Neural cell (in vitro differentiated cells): ENCODE data around the gene ITPRID1. TPM values are rescaled to one million over a fixed set of nuclear protein-coding genes. Genes with fewer than 3 reads are reported as not detected.

Source experiments
- H2AFZ ChIP-seq: fragments of 200-600, 300-800 bp; sonication (generic), shearing (Covaris generic); 2 replicates; pipeline ENCODE4 v1.6.0; 2014; ENCODE audit warnings: low read depth, mild to moderate bottlenecking, antibody characterized with exemption, low read length, moderate library complexity
- H3F3A ChIP-seq: fragments of 200-600 bp; shearing (Covaris generic); 2 replicates; pipeline ENCODE4 v1.6.1; 2016; ENCODE audit warnings: mild to moderate bottlenecking, moderate library complexity, mixed read lengths, antibody characterized with exemption, low read length; ENCODE audit not compliant: insufficient read depth, poor library complexity, severe bottlenecking
- H3K27ac ChIP-seq: fragments of 200-600, 300-800 bp; sonication (generic), shearing (Covaris generic); 2 replicates; pipeline ENCODE4 v1.5.1; 2014; ENCODE audit warnings: mild to moderate bottlenecking, low read length, moderate library complexity
- H3K27me3 ChIP-seq: fragments of 300-800, 200-600 bp; sonication (generic), shearing (Covaris generic); 2 replicates; pipeline ENCODE4 v1.6.0; 2014; ENCODE audit warnings: mild to moderate bottlenecking, low read depth, low read length, moderate library complexity; ENCODE audit not compliant: insufficient read depth
- H3K36me3 ChIP-seq: fragments of 300-800, 200-600 bp; sonication (generic), shearing (Covaris generic); 2 replicates; pipeline ENCODE4 v1.5.1; 2014; ENCODE audit warnings: mild to moderate bottlenecking, antibody characterized with exemption, low read length, moderate library complexity; ENCODE audit not compliant: insufficient read depth
- H3K4me2 ChIP-seq: fragments of 300-800, 200-600 bp; sonication (generic), shearing (Covaris generic); 2 replicates; pipeline ENCODE4 v1.6.0; 2014; ENCODE audit warnings: mild to moderate bottlenecking, low read length
- H3K4me3 ChIP-seq: fragments of 300-800, 200-600 bp; sonication (generic), shearing (Covaris generic); 2 replicates; pipeline ENCODE4 v1.5.1; 2014; ENCODE audit warnings: mild to moderate bottlenecking, low read length, moderate library complexity
- H3K79me2 ChIP-seq: fragments of 200-600 bp; shearing (Covaris generic); replicated peaks from 2 replicates; pipeline ENCODE4 v1.6.0; 2014; ENCODE audit warnings: mild to moderate bottlenecking, low read length, moderate library complexity; ENCODE audit not compliant: insufficient read depth
- H3K9ac ChIP-seq: fragments of 300-800, 200-600 bp; sonication (generic), shearing (Covaris generic); 2 replicates; pipeline ENCODE4 v1.6.1; 2016; ENCODE audit warnings: mild to moderate bottlenecking, low read length, mixed read lengths
- H3K9me2 ChIP-seq: fragments of 200-600 bp; shearing (Covaris generic); 2 replicates; pipeline ENCODE4 v1.6.1; 2016; ENCODE audit warnings: mild to moderate bottlenecking, low read length, mixed read lengths; ENCODE audit not compliant: insufficient read depth
- H3K9me3 ChIP-seq: fragments of 200-600, 300-800 bp; sonication (generic), shearing (Covaris generic); 2 replicates; pipeline ENCODE4 v1.6.1; 2016; ENCODE audit warnings: mild to moderate bottlenecking, mixed run types, low read length, moderate library complexity, mixed read lengths
- H4K20me1 ChIP-seq: fragments of 200-600 bp; shearing (Covaris generic); 2 replicates; pipeline ENCODE4 v1.6.1; 2016; ENCODE audit warnings: mild to moderate bottlenecking, mixed run types; ENCODE audit not compliant: insufficient read depth
- EP300 ChIP-seq: fragments of 450-650 bp; conservative IDR thresholded peaks from 2 replicates; pipeline ENCODE4 v1.6.1; 2014; ENCODE audit warnings: antibody characterized with exemption, mild to moderate bottlenecking, moderate library complexity; ENCODE audit not compliant: poor library complexity, severe bottlenecking
- EZH2 ChIP-seq: fragments of 200-600, 300-800 bp; shearing (Covaris generic), sonication (generic); IDR thresholded peaks from 2 replicates; pipeline ENCODE4 v1.6.1; 2014; ENCODE audit warnings: antibody characterized with exemption, low read length, borderline replicate concordance, mild to moderate bottlenecking; ENCODE audit not compliant: insufficient read depth, poor library complexity, severe bottlenecking
- MXI1 ChIP-seq: fragments of 450-650 bp; conservative IDR thresholded peaks from 2 replicates; pipeline ENCODE4 v1.6.1; 2014; ENCODE audit warnings: antibody characterized with exemption, mild to moderate bottlenecking; ENCODE audit not compliant: poor library complexity, severe bottlenecking
- POLR2AphosphoS5 ChIP-seq: IDR thresholded peaks from 2 replicates; pipeline ENCODE4 v1.6.1; 2012
- RAD21 ChIP-seq: fragments of 450-650 bp; conservative IDR thresholded peaks from 2 replicates; pipeline ENCODE4 v1.6.1; 2014; ENCODE audit warnings: antibody characterized with exemption, mild to moderate bottlenecking, moderate library complexity
- SMC3 ChIP-seq: fragments of 450-650 bp; conservative IDR thresholded peaks from 2 replicates; pipeline ENCODE4 v1.6.1; 2014; ENCODE audit warnings: antibody characterized with exemption, mild to moderate bottlenecking, moderate library complexity; ENCODE audit not compliant: poor library complexity
- TAF1 ChIP-seq: IDR thresholded peaks from 2 replicates; pipeline ENCODE4 v1.6.1; 2012; ENCODE audit warnings: low read depth
- polyA plus RNA-seq: library from polyadenylated mRNA; depleted of rRNA; stranded (reverse); fragments of >200 nt; gene quantifications from 2 replicates; pipeline ENCODE4 v1.2.3, GENCODE V29; 2014
- TF ChIP-seq, protein P1 (sequence below): fragments of 450-650 bp; IDR thresholded peaks from 2 replicates; pipeline ENCODE4 v1.5.1; 2014; ENCODE audit warnings: antibody characterized with exemption, mild to moderate bottlenecking, moderate library complexity; ENCODE audit not compliant: poor library complexity, severe bottlenecking
- TF ChIP-seq, protein P2 (sequence below): IDR thresholded peaks from 2 replicates; pipeline ENCODE4 v1.6.1; 2012; ENCODE audit warnings: borderline replicate concordance

ITPRID1 gene
- polyA plus RNA-seq, 1 donor from 2014 or later, result not detected

DNA sequence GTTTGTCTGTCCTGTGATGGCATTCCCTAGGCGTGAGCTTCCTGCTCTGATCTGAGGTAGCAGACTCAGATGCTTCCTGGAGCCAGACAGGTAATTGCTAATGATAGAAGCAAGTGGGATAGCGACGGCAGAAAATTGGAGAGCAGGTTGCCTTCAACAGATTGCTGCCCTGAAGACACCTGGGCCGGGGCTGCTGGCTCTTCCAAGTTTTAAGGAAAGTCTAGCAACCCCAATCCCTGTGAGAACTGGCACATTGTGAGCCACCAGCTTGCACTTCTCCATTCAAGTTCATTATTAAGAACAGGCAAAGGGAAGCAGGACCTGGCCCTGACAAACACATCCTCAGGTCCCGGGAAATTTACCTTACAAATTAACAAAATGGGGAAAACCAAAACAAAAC, 50.8 kb downstream of the ITPRID1 start:
- Histone ChIP-seq H3K79me2 (no peaks in the 10 kb centered on the region), H3K9ac (no peak overlapping the region), H3K27ac (no peak overlapping the region), H3K9me2 (no peaks in the 10 kb centered on the region), H3K4me3 (no peak overlapping the region), H3K9me3 (no peaks in the 10 kb centered on the region), H3K4me2 (no peak overlapping the region), H3F3A (no peaks in the 10 kb centered on the region), H3K27me3 (no peaks in the 10 kb centered on the region), H2AFZ (no peak overlapping the region), H4K20me1 (no peaks in the 10 kb centered on the region), H3K36me3 (no peaks in the 10 kb centered on the region)
- TF ChIP-seq MXI1 (no peak), TAF1 (no peak), EP300 (no peak), EZH2 (no peak), RAD21 (no peak), SMC3 (no peak), POLR2AphosphoS5 (no peak)
- TF ChIP-seq, protein P1, sequence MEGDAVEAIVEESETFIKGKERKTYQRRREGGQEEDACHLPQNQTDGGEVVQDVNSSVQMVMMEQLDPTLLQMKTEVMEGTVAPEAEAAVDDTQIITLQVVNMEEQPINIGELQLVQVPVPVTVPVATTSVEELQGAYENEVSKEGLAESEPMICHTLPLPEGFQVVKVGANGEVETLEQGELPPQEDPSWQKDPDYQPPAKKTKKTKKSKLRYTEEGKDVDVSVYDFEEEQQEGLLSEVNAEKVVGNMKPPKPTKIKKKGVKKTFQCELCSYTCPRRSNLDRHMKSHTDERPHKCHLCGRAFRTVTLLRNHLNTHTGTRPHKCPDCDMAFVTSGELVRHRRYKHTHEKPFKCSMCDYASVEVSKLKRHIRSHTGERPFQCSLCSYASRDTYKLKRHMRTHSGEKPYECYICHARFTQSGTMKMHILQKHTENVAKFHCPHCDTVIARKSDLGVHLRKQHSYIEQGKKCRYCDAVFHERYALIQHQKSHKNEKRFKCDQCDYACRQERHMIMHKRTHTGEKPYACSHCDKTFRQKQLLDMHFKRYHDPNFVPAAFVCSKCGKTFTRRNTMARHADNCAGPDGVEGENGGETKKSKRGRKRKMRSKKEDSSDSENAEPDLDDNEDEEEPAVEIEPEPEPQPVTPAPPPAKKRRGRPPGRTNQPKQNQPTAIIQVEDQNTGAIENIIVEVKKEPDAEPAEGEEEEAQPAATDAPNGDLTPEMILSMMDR, result no peak
- TF ChIP-seq, protein P2, sequence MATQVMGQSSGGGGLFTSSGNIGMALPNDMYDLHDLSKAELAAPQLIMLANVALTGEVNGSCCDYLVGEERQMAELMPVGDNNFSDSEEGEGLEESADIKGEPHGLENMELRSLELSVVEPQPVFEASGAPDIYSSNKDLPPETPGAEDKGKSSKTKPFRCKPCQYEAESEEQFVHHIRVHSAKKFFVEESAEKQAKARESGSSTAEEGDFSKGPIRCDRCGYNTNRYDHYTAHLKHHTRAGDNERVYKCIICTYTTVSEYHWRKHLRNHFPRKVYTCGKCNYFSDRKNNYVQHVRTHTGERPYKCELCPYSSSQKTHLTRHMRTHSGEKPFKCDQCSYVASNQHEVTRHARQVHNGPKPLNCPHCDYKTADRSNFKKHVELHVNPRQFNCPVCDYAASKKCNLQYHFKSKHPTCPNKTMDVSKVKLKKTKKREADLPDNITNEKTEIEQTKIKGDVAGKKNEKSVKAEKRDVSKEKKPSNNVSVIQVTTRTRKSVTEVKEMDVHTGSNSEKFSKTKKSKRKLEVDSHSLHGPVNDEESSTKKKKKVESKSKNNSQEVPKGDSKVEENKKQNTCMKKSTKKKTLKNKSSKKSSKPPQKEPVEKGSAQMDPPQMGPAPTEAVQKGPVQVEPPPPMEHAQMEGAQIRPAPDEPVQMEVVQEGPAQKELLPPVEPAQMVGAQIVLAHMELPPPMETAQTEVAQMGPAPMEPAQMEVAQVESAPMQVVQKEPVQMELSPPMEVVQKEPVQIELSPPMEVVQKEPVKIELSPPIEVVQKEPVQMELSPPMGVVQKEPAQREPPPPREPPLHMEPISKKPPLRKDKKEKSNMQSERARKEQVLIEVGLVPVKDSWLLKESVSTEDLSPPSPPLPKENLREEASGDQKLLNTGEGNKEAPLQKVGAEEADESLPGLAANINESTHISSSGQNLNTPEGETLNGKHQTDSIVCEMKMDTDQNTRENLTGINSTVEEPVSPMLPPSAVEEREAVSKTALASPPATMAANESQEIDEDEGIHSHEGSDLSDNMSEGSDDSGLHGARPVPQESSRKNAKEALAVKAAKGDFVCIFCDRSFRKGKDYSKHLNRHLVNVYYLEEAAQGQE, result no peak

DNA sequence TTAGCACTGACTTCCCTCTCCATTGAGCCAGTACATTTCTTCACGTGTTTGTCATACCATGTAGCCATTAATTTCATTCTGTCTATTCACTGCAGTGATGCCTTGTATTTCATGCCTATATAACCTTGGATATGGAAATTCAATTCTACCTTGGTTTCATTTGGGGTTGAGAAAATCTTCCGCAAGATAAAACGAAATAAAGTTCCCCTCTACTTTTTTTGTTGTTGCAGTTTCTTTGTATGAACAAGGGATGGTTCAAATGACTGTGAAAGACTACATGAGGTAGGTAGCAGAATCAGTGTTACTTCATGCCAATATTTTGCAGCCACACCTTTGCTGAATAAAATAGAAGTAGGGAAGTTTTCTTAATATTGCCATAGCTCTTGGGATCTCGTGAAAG, 55.6 kb downstream of the ITPRID1 start:
- no peak overlapping the region for H3K4me2 ChIP-seq
- H3K27me3 ChIP-seq, result no peaks in the 10 kb centered on the region
- no peak overlapping the region for H2AFZ ChIP-seq
- no peaks in the 10 kb centered on the region for H3K79me2 ChIP-seq
- H3K9me3 ChIP-seq, result no peaks in the 10 kb centered on the region
- H4K20me1 ChIP-seq, result no peaks in the 10 kb centered on the region
- no peaks in the 10 kb centered on the region for H3F3A ChIP-seq
- H3K9me2 ChIP-seq, result no peaks in the 10 kb centered on the region
- no peak overlapping the region for H3K4me3 ChIP-seq
- no peaks in the 10 kb centered on the region for H3K36me3 ChIP-seq
- no peak overlapping the region for H3K9ac ChIP-seq
- TF ChIP-seq EP300, result no peak
- TF ChIP-seq EZH2, result no peak
- no peak for TF ChIP-seq MXI1
- TF ChIP-seq SMC3, result no peak
- TF ChIP-seq, protein P1, result no peak
- no peak for TF ChIP-seq RAD21
- TF ChIP-seq, protein P2, result no peak
- no peak for TF ChIP-seq POLR2AphosphoS5
- TF ChIP-seq TAF1, result no peak
- no peak overlapping the region for H3K27ac ChIP-seq
